GM10847 (cell line): ENCODE data around the gene CPT1A.

Experiments
- POLR2A ChIP-seq: IDR thresholded peaks from 2 replicates; pipeline ENCODE4 v1.6.1; 2011; ENCODE audit not compliant: insufficient read length; ENCODE audit errors: extremely low read depth

The CPT1A gene

GRCh38 chr11:68761801-68762200 is 79.9 kb downstream of the CPT1A start:
- no peak for TF ChIP-seq POLR2A

- TF ChIP-seq POLR2A = no peak
These were observed 81.7 kb downstream of the CPT1A start for GRCh38 chr11:68759991-68760390.

GRCh38 chr11:68757711-68758110 is 84.0 kb downstream of the CPT1A start:
- no peak for TF ChIP-seq POLR2A

- no peak for TF ChIP-seq POLR2A
These were observed 85.4 kb downstream of the CPT1A start for GRCh38 chr11:68756171-68756766.

GRCh38 chr11:68753300-68753699 is 88.4 kb downstream of the CPT1A start:
- no peak for TF ChIP-seq POLR2A

GRCh38 chr11:68751331-68751856 is 90.3 kb downstream of the CPT1A start, which contains the start of gene TESMIN:
TESMIN (minus strand) TSS chr11:68751520; CDS start chr11:68750660, 860 bp downstream.
- no peak for TF ChIP-seq POLR2A

- no peak for TF ChIP-seq POLR2A
These were observed 90.8 kb downstream of the CPT1A start for GRCh38 chr11:68751004-68751325.

GRCh38 chr11:68750195-68751003 is 91.3 kb downstream of the CPT1A start:
- TF ChIP-seq POLR2A = no peak

DNA sequence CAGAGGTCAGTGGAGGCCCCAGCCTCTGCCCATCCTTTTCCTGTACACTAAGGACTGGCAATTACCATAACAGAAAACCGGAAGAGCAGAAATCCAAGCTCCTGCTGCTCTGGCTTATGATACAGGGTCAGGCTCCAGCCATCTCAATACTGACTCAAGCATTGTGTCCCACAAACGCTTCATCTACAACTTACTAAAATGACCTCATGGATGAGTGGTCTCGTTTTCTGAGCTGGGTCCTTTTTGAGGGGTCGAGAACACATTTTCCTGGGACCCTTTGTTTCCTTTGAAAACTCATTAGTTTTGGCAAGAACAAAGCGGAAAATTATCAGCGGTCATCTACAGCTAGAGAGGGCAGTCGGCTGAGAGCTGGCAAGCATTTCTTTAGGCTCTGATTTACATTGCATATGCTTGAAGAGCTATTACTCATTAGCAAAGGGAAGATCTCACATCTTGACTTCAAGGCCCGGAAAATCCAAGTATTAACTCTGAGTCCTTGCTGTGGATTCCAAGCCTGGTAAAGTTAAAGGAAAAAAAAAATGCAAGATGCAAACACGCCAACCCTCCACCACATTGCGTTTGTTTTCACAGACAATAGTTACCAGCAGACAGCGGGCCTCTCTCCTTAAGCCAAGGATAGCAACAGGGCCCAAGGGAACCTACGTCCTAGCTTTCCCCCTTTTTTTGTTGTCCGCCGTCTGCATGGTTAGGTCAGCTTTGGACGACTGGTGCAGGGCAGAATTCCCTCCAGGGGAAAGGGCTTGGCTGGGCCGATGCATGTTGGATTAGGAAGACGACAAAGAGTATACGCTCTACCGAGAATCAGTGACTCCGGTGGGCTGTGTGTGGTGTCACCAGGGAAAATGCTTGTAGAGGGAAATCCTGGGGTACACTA is 92.2 kb downstream of the CPT1A start:
- no peak for TF ChIP-seq POLR2A

DNA sequence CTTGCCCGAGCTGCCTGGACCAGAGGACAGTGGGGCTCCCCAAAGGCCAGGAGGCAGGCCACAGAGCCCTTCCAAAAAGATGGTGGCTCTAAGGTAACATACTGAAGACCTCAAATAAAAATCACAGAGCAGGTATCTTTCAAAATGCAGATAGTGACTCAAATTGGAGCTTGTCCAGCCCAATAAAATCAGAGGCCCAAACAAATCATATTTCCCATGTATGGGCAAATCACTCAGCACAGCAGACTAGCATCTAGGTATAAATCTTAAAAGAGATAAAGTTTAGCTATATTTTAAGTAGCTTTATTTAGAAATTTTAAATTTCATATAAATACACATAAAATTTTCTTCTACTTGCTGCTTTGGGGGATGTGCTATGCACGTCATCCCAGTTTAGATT is 93.7 kb downstream of the CPT1A start:
- TF ChIP-seq POLR2A = no peak

GRCh38 chr11:68743539-68743938 is 98.2 kb downstream of the CPT1A start:
- TF ChIP-seq POLR2A = no peak

DNA sequence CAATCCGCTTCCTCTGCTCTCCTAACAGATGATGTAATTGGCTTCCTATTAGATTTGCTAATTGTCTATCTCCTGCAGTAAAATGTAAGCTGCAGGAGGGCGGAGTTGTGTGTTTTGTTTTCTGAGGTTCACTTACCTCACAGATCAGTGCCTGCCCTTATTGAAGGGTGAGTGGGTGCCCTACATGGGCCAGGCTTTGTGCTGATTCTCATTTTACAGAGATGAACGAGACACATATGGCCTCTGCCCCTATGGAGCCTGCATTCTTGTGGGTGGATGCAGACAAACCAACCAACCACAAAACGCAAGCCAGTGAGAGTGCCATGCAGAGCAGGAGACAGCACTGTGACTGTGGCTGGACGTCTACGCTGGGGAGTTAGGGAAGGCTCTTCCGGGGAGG is 100.3 kb downstream of the CPT1A start:
- no peak for TF ChIP-seq POLR2A

DNA sequence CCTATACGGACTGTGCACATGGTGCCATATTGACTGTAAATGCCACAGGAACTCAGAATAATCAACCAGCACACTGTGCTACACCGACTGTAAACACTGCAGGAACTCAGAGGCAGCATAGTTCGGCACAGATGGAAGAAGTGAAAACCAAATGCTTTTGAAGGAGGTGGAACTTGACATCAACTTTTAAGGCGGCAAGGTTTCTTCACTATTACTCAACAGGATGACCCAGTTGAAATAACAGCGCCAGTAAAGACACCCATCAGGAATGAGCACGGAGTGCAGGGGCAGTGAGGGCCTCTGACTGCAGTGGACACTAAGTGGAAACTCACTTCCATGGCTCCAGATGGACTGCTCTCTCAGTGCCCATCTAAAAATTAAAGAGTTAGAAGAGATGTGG is 106.1 kb downstream of the CPT1A start:
- no peak for TF ChIP-seq POLR2A

- TF ChIP-seq POLR2A = no peak
These were observed 106.6 kb downstream of the CPT1A start for GRCh38 chr11:68735125-68735524.

GRCh38 chr11:68734111-68734510 is 107.6 kb downstream of the CPT1A start:
- no peak for TF ChIP-seq POLR2A
